ENCODE results near the gene PLCD4.

The PLCD4 gene

GRCh38 chr2:218659988-218660358, 52.3 kb downstream of the PLCD4 start:
- no peaks in the 10 kb centered on the region; the same call in 1 of the 2 replicates for H4K20me1 ChIP-seq (ENCODE audit: insufficient read depth, low read length)
- H3K27ac ChIP-seq (ENCODE audit: low read length), result peak overlapping the region; percentile 74
- ATAC-seq (ENCODE audit: insufficient read depth, low read depth) (no peak), DNase-seq (no peak)
- H3K79me2 ChIP-seq (ENCODE audit: insufficient read depth, low read length), result peaks cover 39% of the 10 kb centered on the region
- H3K27me3 ChIP-seq (ENCODE audit: insufficient read depth, low read length, poor library complexity), result no peaks in the 10 kb centered on the region
- peaks cover 41% of the 10 kb centered on the region for H3K4me1 ChIP-seq (ENCODE audit: insufficient read depth, low read length)
- H2AFZ ChIP-seq (ENCODE audit: low read depth, low read length), result peak overlapping the region; percentile 92
- peak overlapping the region; percentile 77 to 81; a peak in 3 of 4 replicates for H3K4me3 ChIP-seq (ENCODE audit: low read depth in 1 of 2, low read length in 2 of 2)
- TF ChIP-seq EZH2 (IDR thresholded peaks at IDR 0.05; ENCODE audit: borderline replicate concordance, low read depth, low read length, severe bottlenecking) (no peak), CTCF (IDR thresholded peaks at IDR 0.05; ENCODE audit: borderline replicate concordance, extremely low read depth, low read length, poor library complexity, severe bottlenecking) (no peak)
- no peaks in the 10 kb centered on the region for H3K9me3 ChIP-seq (ENCODE audit: insufficient read depth, low read length, severe bottlenecking)
- peak overlapping the region; percentile 74 for H3K9ac ChIP-seq (ENCODE audit: low read depth, low read length)
- peaks cover 71% of the 10 kb centered on the region for H3K36me3 ChIP-seq (ENCODE audit: insufficient read depth, low read length)
- peak overlapping the region; percentile 94 for H3K4me2 ChIP-seq (ENCODE audit: insufficient read depth, low read length)

- Histone ChIP-seq H3K4me2 (ENCODE audit: insufficient read depth, low read length) (no peak overlapping the region), H3K9ac (ENCODE audit: low read depth, low read length) (no peak overlapping the region), H3K36me3 (ENCODE audit: insufficient read depth, low read length) (peaks cover 64% of the 10 kb centered on the region), H2AFZ (ENCODE audit: low read depth, low read length) (no peak overlapping the region), H3K27ac (ENCODE audit: low read length) (no peak overlapping the region), H4K20me1 (ENCODE audit: insufficient read depth, low read length) (peaks cover 3% of the 10 kb centered on the region), H3K79me2 (ENCODE audit: insufficient read depth, low read length) (peaks cover 34% of the 10 kb centered on the region), H3K4me3 (ENCODE audit: low read depth in 1 of 2, low read length in 2 of 2) (no peak overlapping the region), H3K27me3 (ENCODE audit: insufficient read depth, low read length, poor library complexity) (no peaks in the 10 kb centered on the region), H3K9me3 (ENCODE audit: insufficient read depth, low read length, severe bottlenecking) (no peaks in the 10 kb centered on the region), H3K4me1 (ENCODE audit: insufficient read depth, low read length) (peaks cover 32% of the 10 kb centered on the region)
- ATAC-seq (ENCODE audit: insufficient read depth, low read depth) (no peak), DNase-seq (no peak)
- TF ChIP-seq EZH2 (IDR thresholded peaks at IDR 0.05; ENCODE audit: borderline replicate concordance, low read depth, low read length, severe bottlenecking) (no peak), CTCF (IDR thresholded peaks at IDR 0.05; ENCODE audit: borderline replicate concordance, extremely low read depth, low read length, poor library complexity, severe bottlenecking) (no peak)
Observed at GRCh38 chr2:218662377-218662776, 54.7 kb downstream of the PLCD4 start.

DNA sequence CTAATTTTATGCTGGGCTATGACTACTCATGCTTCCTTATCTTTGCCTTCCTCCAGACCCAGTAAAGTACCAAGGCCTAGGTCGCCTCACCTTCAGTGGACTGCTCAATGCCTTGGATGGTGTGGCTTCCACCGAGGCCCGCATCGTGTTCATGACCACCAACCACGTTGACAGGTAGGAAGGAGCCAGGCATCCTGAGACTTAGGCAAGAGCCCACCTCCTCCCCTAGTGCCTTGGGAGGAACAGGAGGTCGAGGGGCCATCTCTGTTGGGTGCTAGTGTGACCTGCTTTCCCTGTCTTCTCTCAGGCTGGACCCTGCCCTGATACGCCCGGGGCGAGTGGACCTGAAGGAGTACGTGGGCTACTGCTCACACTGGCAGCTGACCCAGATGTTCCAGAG, 55.1 kb downstream of the PLCD4 start:
- H3K79me2 ChIP-seq (ENCODE audit: insufficient read depth, low read length), result peaks cover 30% of the 10 kb centered on the region
- no peak overlapping the region for H3K4me2 ChIP-seq (ENCODE audit: insufficient read depth, low read length)
- no peak overlapping the region for H3K9ac ChIP-seq (ENCODE audit: low read depth, low read length)
- no peaks in the 10 kb centered on the region for H3K27me3 ChIP-seq (ENCODE audit: insufficient read depth, low read length, poor library complexity)
- peaks cover 64% of the 10 kb centered on the region for H3K36me3 ChIP-seq (ENCODE audit: insufficient read depth, low read length)
- ATAC-seq (ENCODE audit: insufficient read depth, low read depth) (no peak), DNase-seq (no peak)
- H3K9me3 ChIP-seq (ENCODE audit: insufficient read depth, low read length, severe bottlenecking), result no peaks in the 10 kb centered on the region
- TF ChIP-seq CTCF (IDR thresholded peaks at IDR 0.05; ENCODE audit: borderline replicate concordance, extremely low read depth, low read length, poor library complexity, severe bottlenecking) (no peak), EZH2 (IDR thresholded peaks at IDR 0.05; ENCODE audit: borderline replicate concordance, low read depth, low read length, severe bottlenecking) (no peak)
- H3K4me1 ChIP-seq (ENCODE audit: insufficient read depth, low read length), result peaks cover 29% of the 10 kb centered on the region
- H3K27ac ChIP-seq (ENCODE audit: low read length), result no peak overlapping the region
- no peak overlapping the region for H3K4me3 ChIP-seq (ENCODE audit: low read depth in 1 of 2, low read length in 2 of 2)
- H2AFZ ChIP-seq (ENCODE audit: low read depth, low read length), result no peak overlapping the region
- H4K20me1 ChIP-seq (ENCODE audit: insufficient read depth, low read length), result peaks cover 3% of the 10 kb centered on the region

DNA sequence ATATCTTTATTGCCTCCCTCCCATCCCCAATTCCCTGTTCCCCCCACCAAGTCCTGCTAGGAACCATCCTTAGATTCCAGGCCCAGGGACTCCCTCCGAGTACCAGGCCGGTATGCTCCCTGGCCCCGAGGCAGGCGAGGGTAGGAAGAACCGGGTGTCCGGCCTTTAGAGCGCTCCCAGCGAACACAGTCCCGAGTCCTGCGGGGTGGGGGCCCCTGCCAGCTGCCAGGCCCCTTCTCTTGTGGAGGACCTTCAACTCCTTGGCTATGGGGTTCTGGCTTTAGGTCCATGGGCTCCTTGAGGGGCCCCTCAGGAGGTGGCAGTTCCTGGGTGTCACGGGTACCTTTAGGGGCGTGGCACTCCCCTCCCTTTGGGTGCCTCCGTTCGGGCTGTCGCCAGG, 56.2 kb downstream of the PLCD4 start:
- Histone ChIP-seq H3K9me3 (ENCODE audit: insufficient read depth, low read length, severe bottlenecking) (no peaks in the 10 kb centered on the region), H2AFZ (ENCODE audit: low read depth, low read length) (no peak overlapping the region), H3K4me2 (ENCODE audit: insufficient read depth, low read length) (no peak overlapping the region), H3K27me3 (ENCODE audit: insufficient read depth, low read length, poor library complexity) (no peaks in the 10 kb centered on the region), H3K4me3 (ENCODE audit: low read depth in 1 of 2, low read length in 2 of 2) (no peak overlapping the region), H3K9ac (ENCODE audit: low read depth, low read length) (no peak overlapping the region), H3K36me3 (ENCODE audit: insufficient read depth, low read length) (peaks cover 69% of the 10 kb centered on the region), H3K4me1 (ENCODE audit: insufficient read depth, low read length) (peaks cover 18% of the 10 kb centered on the region), H3K79me2 (ENCODE audit: insufficient read depth, low read length) (peaks cover 19% of the 10 kb centered on the region), H4K20me1 (ENCODE audit: insufficient read depth, low read length) (peaks cover 3% of the 10 kb centered on the region), H3K27ac (ENCODE audit: low read length) (no peak overlapping the region)
- no peak for TF ChIP-seq CTCF (IDR thresholded peaks at IDR 0.05; ENCODE audit: borderline replicate concordance, extremely low read depth, low read length, poor library complexity, severe bottlenecking)
- DNase-seq (no peak), ATAC-seq (ENCODE audit: insufficient read depth, low read depth) (no peak)
